ENCODE measurements around the gene NKAP.
A peak's percentile ranks its signal among the peaks of the same experiment; 100 is the strongest.

Gene NKAP

GRCh38 chrX:119943185-119943988 is at the start of gene NKAP:
Gene NKAP, minus strand, starts transcription at chrX:119943751. Its CDS starts 146 bp downstream, at chrX:119943605.
- TF ChIP-seq CTCF (IDR thresholded peaks at IDR 0.05; ENCODE audit: extremely low read depth, insufficient read depth, missing control alignments) = peak; percentile 20
- in situ Hi-C loops (cut with MboI; ENCODE audit: low pct_unique_long_range_greater_than_20kb, low sequenced_read_pairs, unreplicated experiment) = no loop called here
- peak; percentile 74 for DNase-seq (ENCODE audit: low spot score)

- no peak for DNase-seq (ENCODE audit: low spot score)
- in situ Hi-C loops (cut with MboI; ENCODE audit: low pct_unique_long_range_greater_than_20kb, low sequenced_read_pairs, unreplicated experiment) = no loop called here
- TF ChIP-seq CTCF (IDR thresholded peaks at IDR 0.05; ENCODE audit: extremely low read depth, insufficient read depth, missing control alignments) = no peak
Observed at GRCh38 chrX:119991005-119991787, 47.6 kb upstream of the NKAP start.

GRCh38 chrX:119990556-119991004 is 47.0 kb upstream of the NKAP start:
- in situ Hi-C loops (cut with MboI; ENCODE audit: low pct_unique_long_range_greater_than_20kb, low sequenced_read_pairs, unreplicated experiment) = no loop called here
- TF ChIP-seq CTCF (IDR thresholded peaks at IDR 0.05; ENCODE audit: extremely low read depth, insufficient read depth, missing control alignments) = no peak
- DNase-seq (ENCODE audit: low spot score) = no peak

GRCh38 chrX:119989905-119990555 is 46.5 kb upstream of the NKAP start:
- DNase-seq (ENCODE audit: low spot score) = no peak
- in situ Hi-C loops (cut with MboI; ENCODE audit: low pct_unique_long_range_greater_than_20kb, low sequenced_read_pairs, unreplicated experiment) = no loop called here
- TF ChIP-seq CTCF (IDR thresholded peaks at IDR 0.05; ENCODE audit: extremely low read depth, insufficient read depth, missing control alignments) = no peak

GRCh38 chrX:119986203-119986602 is 42.7 kb upstream of the NKAP start:
- in situ Hi-C loops (cut with MboI; ENCODE audit: low pct_unique_long_range_greater_than_20kb, low sequenced_read_pairs, unreplicated experiment) = no loop called here
- TF ChIP-seq CTCF (IDR thresholded peaks at IDR 0.05; ENCODE audit: extremely low read depth, insufficient read depth, missing control alignments) = no peak
- no peak for DNase-seq (ENCODE audit: low spot score)

- in situ Hi-C loops (cut with MboI; ENCODE audit: low pct_unique_long_range_greater_than_20kb, low sequenced_read_pairs, unreplicated experiment) = no loop called here
- no peak for DNase-seq (ENCODE audit: low spot score)
- TF ChIP-seq CTCF (IDR thresholded peaks at IDR 0.05; ENCODE audit: extremely low read depth, insufficient read depth, missing control alignments) = no peak
Observed at GRCh38 chrX:119984652-119985051, 41.1 kb upstream of the NKAP start.

Measured in GM13977 (cell line).